NCI-H2029 treated with DMSO at 0.1 percent for 48 hours (cell line): ENCODE measurements around the gene LY6G6C.
A peak's percentile ranks its signal among the peaks of the same experiment; 100 is the strongest.
"Not testable (repeated sequence)": the region's sequence is repeated elsewhere in the genome, so short reads cannot be mapped to it uniquely, and the experiment has no call there.

Source experiments
- DNase-seq: peaks from one replicate; lab custom pipeline; 2025; lab: John Stamatoyannopoulos, UW

Gene LY6G6C

DNA sequence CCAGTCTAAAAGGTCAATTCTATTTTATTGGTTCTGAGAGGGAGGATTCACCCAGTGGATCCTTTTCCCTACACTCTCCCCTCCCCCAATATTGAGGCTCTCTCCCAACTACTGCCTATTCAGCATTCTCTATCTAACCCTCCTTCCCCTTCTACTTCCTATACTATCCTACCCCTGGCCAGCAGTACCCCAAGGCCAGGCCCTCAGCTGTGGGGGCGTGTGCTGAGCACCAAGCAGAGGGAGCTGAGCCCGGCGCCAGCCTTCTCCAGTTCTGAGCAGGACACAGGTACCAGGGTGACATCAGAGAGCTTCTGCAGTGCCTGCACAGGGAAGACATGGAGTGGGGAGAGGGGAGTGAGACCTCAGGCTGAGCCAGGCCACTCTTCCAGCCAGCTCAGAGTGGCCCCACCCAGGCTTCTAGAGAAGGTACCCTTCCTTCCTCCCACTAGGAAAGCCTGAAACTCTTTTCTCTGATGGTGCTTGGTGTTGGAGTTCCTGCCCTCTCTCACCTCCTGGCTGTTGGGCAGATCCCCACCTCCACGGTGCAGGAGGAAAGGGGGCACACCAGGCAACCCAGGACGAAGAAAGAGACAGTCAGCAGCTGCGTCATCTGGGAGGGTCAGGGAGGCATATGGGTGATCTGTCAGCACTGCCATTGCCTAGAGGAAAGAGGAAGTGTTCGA is 5.6 kb upstream of the LY6G6C start:
- DNase-seq: no peak

DNA sequence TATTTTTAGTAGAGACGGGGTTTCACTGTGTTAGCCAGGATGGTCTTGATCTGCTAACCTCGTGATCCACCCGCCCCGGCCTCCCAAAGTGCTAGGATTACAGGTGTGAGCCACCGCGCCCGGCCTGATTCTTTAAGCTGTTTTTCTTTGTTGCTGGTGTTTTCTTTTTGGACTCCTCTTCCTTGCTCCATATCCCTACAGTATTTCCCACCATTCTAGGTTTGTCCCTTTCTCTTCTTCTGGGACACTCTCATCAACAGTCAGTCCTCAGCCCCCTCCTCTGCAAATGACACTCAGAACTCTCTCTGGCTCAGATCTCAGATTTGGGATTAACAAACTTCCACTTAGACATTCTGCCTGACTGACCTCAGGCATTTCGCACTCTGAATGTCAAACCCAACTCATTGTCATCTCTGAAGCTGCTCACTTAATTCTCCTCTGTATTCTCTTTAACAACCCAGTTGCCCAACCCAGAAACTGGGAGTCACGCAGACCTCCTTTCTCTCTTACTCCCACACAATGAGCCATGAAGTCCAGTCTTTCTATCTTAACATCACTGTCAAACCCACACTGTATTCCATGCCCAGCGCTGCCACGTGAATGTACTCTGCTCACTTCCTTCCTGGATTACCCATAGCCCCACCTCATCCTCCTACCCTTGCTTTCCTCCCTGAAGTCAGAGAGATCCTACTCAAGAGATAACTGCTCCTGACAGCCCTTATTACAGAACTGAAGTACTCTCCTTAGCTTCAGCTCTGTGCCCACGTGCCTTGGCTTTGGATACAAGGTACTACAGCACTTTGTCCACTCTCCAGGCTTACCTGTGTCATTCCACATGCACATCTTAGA is 4.2 kb upstream of the LY6G6C start:
- no peak for DNase-seq

DNA sequence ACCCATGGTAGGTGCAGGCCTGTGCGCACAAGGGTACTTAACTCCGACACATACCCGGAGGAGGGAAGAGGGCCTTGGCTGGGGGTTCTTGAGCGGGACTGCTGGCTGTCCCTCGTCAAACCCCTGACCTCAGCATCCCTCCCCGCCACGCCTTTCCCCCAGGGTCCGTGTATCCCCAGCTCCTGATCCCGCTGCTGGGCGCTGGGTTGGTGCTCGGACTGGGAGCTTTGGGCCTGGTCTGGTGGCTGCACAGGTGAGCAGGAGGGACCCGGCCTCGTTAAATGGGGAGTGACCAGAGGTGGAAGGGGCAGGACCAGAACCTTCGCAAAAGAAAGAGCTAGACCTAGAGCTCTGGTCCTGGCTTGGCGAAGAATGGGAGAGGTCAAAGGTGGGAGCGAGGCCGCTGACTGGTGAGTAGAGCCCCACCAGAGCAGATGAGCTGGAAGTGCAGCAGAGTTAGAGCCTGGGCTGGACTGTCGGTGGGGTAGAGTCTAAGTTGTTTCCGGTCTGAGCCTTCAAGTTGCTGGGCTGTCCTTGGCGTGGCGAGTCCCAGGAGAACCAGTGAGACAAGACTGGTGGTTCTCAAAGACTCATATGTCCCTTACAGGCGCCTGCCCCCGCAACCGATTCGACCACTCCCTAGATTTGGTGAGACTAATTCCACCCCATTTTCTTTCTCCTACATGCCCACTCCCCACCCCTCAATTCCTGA is 2.6 kb upstream of the LY6G6C start:
- DNase-seq: no peak

DNA sequence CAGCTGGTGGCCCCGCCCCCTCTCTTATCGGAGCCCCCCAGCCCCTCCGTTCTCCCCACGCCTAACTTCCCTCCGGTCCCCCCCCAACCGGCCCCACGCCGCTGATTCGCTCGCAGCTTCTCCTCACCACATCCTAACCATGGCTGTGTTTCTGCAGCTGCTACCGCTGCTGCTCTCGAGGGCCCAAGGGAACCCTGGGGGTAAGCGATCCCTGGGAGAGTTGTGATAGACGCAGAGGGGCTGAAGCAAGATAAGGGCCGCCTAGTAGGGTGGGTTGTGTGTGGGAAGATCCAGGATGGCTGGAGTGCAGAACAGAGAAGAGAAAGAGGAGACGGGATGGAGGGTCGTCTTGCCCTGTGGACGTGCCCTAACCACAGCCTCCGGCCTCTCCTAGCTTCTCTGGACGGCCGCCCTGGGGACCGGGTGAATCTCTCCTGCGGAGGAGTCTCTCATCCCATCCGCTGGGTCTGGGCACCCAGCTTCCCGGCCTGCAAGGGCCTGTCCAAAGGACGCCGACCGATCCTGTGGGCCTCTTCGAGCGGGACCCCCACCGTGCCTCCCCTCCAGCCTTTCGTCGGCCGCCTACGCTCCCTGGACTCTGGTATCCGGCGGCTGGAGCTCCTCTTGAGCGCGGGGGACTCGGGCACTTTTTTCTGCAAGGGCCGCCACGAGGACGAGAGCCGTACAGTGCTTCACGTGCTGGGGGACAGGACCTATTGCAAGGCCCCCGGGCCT is 1.9 kb upstream of the LY6G6C start, which contains the start of gene MPIG6B:
Gene MPIG6B (plus strand): TSS at position 129 of the 735 bp plus-strand sequence. CDS start 11 bp downstream, at position 140.
- no peak for DNase-seq

DNA sequence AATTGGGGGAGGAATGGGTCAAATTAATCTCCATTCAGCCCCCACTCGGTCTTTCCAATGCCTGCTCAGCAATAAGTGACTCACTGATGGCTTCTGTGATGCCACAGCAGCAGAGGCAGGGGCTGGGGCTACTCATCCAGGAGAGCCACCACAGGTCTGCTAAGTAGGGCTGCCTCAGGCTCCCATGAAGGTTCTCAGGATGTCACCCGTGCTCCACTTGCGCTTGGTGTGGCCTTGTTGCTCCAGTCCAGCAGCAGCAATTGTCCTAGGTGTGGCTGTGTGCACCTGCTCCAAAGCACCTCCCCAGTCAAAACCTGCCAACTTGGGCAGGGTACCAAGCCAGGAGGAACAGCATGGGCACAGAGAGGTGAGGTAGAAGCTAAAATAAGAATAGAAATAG is 627 bp upstream of the LY6G6C start:
- DNase-seq: no peak

DNA sequence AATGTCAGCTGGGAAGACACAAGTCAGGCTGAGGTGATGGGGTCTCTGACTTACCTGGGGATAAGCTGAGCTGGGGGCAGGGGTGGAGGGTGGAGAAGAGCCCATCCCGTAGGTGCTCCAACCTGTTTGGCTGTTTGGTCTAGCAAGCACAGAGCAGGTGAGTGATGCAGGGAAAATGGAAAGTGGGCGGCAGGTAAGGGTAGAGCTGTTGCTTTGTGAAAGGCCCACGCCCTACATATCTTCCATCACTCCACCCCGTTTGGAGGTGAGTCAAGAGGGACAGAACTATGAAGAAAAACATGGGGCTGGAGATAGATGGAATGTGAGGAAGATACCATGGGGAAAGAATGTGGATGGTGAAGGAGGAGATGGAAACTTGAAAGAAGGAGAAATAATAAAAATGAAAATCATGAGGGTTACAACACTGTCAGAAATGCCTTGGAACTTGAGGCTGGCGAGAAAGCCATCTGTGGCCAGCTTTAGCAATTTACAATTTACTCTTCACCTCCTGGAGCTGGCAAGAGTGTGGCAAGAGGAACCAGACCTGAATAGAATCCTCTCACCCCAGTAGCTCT is 1.3 kb downstream of the LY6G6C start:
- DNase-seq: no peak

DNA sequence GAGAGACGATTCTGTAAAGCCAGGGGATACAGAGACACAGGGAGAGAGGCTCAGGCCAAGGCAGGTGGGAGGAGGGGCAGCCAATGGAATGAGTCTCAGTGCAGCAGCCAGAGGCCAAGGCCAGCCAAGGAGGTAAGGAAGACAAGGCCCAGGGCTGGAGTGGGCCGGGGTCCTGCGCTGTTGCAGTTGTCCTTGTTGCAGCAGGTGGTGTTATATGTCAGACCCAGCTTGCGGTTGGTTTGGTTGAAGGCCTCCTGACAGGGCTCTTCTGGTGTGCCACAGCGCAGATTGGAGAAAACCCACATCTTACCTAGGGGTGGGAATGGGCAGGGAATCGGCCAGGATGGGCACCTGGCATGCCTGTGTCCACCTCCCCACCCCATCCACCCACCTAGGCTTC is 2.5 kb downstream of the LY6G6C start:
- no peak for DNase-seq

DNA sequence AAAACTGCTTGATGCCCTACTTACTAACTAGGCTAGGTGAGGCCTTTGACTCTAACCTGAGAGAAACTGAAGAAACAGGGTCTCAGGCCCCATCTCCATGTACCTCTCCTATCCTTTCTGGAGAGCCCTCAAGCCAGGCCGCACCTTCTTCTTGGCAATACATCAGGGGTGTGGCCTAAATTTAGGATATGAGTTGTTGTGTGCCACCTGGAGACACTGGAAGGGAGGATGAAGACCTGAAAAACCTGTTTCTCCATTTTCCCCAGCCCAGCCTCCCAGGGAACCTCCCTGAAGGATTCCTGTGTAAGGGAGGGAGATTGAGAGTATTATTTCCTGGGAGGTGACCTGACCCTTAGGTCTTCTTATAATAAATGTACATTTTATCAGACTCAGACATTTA is 3.3 kb downstream of the LY6G6C start:
- peak; percentile 47 for DNase-seq

DNA sequence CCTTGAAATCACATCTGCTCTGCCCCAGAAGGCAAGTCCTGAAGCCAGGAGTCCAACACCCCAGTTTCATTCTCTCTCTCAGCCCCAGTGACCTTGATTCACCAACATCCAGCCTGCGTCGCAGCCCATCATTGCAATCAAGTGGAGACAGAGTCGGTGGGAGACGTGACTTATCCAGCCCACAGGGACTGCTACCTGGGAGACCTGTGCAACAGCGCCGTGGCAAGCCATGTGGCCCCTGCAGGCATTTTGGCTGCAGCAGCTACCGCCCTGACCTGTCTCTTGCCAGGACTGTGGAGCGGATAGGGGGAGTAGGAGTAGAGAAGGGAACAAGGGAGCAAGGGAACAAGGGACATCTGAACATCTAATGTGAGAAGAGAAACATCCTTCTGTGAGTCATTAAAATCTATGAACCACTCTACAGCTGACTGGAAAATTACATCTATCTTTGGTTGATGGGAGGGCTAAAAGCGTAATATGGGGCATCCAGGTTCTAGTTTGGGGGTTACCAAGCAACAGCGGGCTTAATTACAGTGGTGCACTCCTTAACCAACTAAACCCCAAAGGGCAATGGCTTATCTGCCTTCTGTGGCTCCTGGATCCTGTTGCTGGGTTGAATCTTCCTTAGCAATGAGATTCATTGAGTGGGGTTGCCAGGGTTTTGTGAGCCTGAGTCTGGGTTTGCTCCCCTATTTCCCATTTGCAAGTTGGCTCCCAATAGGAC is 3.9 kb downstream of the LY6G6C start:
- DNase-seq: no peak

DNA sequence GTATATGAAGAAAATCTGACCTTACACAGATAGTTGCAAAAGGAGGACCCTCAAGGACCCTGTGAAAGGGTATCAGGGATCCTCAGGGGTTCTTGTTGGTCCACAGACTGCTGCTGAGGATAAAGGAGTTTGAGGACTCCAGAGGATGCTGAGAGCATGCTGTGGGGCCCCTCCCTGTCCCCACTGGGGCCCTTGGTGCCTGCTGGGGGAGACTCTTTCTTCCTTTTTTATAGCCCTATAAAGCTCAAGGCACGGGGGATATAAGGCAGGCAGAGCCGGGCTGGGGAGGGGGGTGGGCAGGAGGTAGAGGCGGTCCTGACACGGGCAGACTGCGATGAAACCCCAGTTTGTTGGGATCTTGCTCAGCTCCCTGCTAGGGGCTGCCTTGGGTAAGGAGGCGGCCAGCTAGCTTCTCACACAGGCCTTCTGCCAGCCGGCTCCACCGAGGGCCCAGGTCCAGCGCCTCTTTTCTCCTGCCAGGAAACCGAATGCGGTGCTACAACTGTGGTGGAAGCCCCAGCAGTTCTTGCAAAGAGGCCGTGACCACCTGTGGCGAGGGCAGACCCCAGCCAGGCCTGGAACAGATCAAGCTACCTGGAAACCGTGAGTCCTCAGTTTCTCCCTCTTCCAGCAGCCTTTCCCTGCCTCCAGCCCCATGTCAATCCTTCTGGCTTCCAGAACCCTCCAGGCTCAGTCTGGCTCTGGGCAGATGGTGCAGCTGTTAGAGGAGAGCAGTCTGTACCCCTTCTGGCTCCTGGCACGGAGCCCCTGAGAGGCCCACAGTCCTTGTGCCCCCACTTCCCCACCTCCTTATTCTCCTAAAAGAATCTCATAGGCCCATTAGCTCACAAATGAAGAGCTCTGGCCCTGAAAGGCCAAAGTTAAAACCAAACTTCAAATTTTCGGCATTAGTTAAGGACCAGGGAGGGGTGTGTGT is 6.3 kb downstream of the LY6G6C start, which contains the start of gene LY6G6D:
Gene LY6G6D (plus strand): TSS at position 327 of the 937 bp plus-strand sequence. CDS start 8 bp downstream, at position 335.
- no peak for DNase-seq

DNA sequence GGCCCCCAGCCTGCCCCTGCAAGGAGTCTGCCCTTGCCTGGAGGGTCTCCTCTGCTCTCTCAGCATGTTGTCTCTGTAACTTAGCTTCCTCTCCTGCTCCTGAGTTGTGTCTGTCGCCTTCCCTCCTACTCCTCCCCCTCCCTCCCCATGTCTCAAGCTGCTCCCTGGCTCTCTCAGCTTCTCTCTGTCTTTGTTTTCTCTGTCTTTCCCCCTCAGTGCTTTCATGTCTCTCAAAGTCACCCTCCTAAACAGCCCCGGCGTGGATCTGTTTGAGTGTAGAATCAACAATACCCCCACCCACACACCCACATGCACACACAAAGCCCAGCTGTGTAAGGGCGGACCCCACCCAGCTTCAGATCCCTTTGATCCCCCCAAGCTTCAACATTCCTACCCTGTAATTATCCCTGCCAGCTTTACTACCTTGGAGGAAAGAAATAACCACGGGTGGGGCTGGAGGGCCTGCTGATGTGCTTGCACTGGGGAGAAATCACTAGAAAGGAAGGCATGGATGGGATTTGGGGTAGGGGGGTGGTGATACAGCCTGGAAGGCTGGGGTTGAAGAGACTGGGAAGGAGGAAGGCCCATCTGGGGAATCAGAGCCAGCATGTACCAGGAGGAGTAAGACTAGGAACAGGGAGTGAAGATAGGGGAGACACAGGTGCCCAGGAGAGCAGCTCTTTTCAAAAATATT is 7.4 kb downstream of the LY6G6C start:
- no peak for DNase-seq

DNA sequence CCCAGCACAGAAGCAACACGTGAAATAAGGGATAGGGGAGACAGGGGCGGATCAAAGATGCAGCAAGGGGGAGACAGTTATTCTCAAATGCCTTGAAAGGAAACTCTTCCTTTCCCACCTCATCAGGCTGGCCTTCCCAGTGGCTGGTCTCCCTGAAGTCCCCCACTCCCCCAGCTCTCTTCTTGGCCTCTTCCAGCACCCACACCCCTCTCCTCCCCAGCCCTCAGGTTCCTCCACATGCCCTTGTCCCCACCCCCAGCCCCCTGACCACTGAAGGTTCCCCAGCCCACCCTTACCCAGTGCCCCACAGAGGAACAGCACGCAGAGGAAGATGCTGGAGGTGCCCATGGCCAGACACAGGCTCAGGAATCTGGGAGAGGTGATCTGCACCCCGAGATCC is 8.1 kb downstream of the LY6G6C start:
- no peak for DNase-seq

DNA sequence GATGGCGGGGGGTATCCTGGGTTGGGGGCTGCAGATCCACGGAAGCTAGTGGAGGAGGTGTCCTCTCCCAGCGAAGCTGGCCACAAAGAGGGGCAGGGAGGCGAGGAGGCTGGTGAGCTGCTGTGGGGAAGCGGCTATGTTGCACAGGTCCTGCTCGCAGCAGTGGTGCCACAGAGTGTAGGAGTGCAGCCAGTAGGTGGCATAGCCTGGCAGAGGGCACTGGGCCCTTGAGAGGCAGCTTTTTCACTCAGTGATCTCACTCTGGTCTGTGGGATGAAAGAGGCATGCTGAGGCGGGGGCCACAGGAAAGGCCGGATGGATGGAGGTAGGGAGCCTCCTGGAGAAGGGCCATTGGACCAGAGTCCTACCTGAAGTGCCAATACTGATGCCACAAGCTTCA is 9.2 kb downstream of the LY6G6C start:
- no peak for DNase-seq

DNA sequence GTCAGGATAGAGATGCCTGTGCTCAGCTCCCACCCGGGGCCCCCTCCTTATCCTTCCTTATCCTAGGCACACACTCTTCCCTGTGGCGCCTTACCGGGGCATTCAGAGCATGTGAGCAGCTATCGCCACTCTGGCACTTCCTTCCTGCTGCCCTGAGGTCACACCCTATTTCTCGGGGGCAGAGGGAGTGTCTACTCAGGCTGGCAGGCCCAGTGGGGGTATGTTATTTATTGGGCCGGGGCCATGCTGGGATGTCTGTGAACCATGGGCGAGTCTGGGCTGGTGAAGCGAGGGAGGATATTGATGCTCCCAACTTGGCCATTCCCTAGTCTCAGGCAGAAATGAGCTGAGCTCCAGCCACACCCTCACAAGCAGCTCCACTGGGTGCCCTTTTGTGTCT is 10.3 kb downstream of the LY6G6C start:
- DNase-seq: no peak

DNA sequence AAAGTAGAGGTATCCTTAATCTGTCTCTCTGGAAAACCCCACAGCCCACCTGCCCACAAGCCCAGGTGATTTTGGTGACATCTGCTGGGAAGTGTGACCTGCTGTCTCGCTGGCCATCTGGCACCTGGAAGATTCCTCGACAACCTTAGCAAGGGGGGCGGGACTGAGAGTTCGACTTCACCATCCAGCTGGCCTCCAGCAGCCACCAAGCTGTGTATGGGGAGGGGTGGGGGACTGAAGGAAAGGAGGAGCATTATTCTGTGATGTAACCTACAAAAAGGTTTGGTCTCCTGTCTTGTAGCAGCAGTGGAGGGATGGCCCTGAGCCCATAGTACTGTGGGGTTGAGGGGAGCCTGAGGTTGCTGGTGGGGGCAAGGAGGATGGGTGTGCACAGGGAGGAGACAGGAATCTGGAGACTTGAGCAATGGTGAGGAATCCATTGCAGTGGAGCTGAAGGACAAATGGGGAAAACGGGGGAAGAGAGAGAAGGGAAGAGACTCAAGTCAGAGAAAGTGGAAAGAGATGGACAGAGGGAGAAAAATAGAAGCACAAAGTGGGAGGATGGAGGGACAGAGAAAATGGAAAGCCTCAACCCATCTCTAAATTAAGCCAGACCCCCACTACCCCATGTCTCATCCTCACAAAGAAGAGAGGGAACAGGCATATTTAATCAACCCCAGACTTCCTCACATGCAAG is 10.9 kb downstream of the LY6G6C start:
- no peak for DNase-seq

DNA sequence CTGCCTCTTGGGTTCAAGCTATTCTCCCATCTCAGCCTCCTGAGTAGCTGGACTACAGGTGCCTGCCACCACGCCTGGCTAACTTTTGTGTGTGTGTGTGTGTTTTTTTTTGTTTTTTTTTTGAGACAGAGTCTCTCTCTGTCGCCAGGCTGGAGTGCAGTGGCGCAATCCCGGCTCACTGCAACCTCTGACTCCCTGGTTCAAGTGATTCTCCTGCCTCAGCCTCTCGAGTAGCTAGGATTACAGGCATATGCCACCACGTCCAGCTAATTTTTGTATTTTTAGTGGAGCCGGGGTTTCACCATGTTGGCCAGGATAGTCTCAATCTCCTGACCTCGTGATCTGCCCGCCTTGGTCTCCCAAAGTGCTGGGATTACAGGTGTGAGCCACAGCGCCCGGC is 12.4 kb downstream of the LY6G6C start:
- not testable (repeated sequence) for DNase-seq

DNA sequence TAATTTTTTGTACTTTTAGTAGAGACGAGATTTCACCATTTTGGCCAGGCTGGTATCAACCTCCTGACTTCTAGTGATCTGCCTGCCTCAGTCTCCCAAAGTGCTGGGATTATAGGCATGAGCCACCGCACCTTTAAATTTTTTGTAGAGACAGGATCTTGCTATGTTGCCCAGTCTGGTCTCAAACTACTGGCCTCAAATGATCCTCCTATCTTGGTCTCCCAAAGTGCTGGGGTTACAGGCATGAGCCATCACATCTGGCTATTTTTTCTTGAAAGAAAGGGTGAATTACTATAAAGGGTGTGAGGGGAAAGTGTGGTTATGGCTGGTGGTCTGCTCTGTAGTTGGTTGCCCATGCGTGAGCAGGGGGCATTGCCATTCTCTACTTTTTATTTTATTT is 13.3 kb downstream of the LY6G6C start:
- no peak for DNase-seq

DNA sequence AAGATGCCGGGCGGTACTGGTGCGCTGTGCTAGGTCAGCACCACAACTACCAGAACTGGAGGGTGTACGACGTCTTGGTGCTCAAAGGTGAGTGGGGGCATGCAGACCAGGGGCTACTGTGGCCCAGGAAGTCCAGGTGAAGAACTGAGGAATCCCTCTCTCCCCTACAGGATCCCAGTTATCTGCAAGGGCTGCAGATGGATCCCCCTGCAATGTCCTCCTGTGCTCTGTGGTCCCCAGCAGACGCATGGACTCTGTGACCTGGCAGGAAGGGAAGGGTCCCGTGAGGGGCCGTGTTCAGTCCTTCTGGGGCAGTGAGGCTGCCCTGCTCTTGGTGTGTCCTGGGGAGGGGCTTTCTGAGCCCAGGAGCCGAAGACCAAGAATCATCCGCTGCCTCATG is 13.8 kb downstream of the LY6G6C start:
- no peak for DNase-seq

DNA sequence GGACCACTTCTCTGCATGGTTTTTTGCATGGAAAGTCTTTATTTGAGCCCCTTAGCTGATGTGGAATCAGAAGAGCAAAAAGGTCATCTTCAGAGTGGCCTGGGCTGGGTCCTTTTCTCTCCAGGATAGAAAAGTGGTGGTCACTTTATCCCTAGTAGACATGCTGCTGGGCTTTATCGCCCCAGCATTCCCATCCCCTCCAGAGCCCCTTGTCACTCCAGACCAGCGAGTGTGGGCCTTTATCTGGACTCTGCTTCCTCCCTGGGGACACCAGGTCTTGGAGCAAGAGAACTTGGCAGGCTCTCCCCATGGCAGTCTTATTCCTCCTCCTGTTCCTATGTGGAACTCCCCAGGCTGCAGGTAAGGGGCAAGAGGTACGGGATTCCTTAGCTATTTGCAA is 14.9 kb downstream of the LY6G6C start, which contains the start of gene LY6G6F:
Gene LY6G6F (plus strand): TSS at position 268 of the 400 bp plus-strand sequence. CDS start 41 bp downstream, at position 309.
- DNase-seq: no peak
